ENCODE results near the gene GGACT. TPM values are rescaled to one million over a fixed set of nuclear protein-coding genes. Genes with fewer than 3 reads are reported as not detected.

Gene GGACT
- total and polyA plus RNA-seq, 2 experiments from 2014 or later, result 0.70 to 5.6 TPM

DNA sequence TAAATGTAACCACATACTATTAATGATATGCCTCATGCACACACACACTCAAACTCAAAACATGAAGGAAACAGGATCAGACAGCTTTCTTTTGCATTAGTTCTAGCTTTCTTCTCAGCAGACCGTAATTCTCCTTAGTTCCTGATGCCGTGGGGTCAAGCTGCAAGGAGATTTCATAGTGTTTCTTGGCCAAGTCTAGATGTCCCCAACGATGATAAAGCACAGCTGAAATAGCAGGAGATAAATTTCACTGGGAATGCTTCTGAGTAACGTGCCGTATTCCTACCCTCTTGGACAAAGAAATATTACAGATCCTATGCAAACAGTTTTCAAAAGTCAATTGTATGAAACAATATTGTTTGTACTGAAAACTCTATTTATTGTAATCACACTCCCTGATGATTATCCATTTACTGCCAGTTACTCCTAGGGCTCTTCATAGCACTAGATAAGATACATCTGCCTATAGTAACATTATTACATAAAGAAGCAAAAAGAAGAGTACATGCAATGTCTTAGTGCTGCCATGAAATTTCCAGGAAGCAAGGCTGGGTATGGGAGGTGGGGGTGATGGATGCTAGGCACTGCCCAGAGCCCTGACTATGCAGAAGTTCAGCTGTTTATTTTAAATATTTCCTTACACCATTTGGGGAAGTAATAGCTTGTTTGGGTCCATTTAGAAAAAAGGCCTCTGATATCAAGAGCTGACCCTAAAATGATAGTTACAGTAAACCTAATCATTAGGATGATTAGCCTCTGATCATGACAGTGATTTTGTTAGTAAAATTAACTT is 16.5 kb upstream of the GGACT start:
- WGBS (ENCODE audit: low lambda C conversion rate, missing lambda C conversion rate), result 81% methylated on average over 5 of the region's 5 CpGs
- no peaks in the 10 kb centered on the region for H3K9me3 ChIP-seq (ENCODE audit: low read depth)
- no peak for DNase-seq (ENCODE audit: low spot score)
- no peaks in the 10 kb centered on the region for H3K4me1 ChIP-seq (ENCODE audit: insufficient read depth)
- H3K9me2 ChIP-seq (replicated peaks; ENCODE audit: insufficient read depth), result no peaks in the 10 kb centered on the region
- no peaks in the 10 kb centered on the region for H3K79me2 ChIP-seq
- no peak overlapping the region for H3K4me3 ChIP-seq
- TF ChIP-seq EZH2 (IDR thresholded peaks at IDR 0.05; ENCODE audit: borderline replicate concordance), result no peak
- TF ChIP-seq, protein P1, sequence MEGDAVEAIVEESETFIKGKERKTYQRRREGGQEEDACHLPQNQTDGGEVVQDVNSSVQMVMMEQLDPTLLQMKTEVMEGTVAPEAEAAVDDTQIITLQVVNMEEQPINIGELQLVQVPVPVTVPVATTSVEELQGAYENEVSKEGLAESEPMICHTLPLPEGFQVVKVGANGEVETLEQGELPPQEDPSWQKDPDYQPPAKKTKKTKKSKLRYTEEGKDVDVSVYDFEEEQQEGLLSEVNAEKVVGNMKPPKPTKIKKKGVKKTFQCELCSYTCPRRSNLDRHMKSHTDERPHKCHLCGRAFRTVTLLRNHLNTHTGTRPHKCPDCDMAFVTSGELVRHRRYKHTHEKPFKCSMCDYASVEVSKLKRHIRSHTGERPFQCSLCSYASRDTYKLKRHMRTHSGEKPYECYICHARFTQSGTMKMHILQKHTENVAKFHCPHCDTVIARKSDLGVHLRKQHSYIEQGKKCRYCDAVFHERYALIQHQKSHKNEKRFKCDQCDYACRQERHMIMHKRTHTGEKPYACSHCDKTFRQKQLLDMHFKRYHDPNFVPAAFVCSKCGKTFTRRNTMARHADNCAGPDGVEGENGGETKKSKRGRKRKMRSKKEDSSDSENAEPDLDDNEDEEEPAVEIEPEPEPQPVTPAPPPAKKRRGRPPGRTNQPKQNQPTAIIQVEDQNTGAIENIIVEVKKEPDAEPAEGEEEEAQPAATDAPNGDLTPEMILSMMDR (IDR thresholded peaks at IDR 0.05; ENCODE audit: poor library complexity), result no peak
- no peak for TF ChIP-seq EZH2phosphoT487 (IDR thresholded peaks at IDR 0.05; ENCODE audit: low read depth, severe bottlenecking, unreplicated experiment)
- no peaks in the 10 kb centered on the region for H4K20me1 ChIP-seq (ENCODE audit: insufficient read depth, poor library complexity, severe bottlenecking)
- H2AFZ ChIP-seq, result no peak overlapping the region
- no peak overlapping the region for H3K27ac ChIP-seq
- H3K4me2 ChIP-seq, result no peak overlapping the region
- no peaks in the 10 kb centered on the region for H3K27me3 ChIP-seq
- H3K36me3 ChIP-seq (replicated peaks; ENCODE audit: insufficient read depth, low read depth), result no peaks in the 10 kb centered on the region

DNA sequence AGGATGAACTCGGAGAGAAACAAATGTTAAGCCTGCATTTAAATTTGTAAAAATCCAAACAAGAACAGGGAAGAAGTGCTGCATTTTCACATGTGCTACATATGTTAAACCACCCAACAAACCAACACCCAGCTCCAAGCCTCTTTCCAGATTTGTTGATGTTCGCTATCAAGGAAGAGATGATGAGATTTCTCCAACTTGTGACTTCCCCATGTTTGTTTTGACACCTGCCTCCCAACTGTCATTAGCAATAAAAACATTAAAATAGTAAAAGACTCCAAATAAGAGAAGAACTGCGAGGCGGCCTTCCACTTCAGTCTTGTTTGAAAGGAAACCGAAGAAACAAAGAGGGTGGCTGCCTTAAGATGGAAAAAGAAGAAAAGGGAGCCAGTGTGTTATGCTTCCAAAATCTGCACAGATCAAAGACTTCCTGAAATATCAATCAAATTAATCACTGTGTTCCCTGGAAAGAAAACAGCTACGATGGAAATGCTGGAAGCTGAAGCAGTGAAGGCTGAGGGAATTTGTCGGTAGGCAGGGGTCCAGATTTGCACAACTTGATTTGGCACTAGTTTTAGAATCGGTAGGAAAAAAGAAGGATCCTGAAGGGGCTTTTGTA is 14.0 kb upstream of the GGACT start:
- TF ChIP-seq EZH2phosphoT487 (IDR thresholded peaks at IDR 0.05; ENCODE audit: low read depth, severe bottlenecking, unreplicated experiment), result no peak
- peak overlapping the region; percentile 43 for H3K27ac ChIP-seq
- H3K4me1 ChIP-seq (ENCODE audit: insufficient read depth), result no peaks in the 10 kb centered on the region
- H3K4me2 ChIP-seq, result no peak overlapping the region
- H4K20me1 ChIP-seq (ENCODE audit: insufficient read depth, poor library complexity, severe bottlenecking), result no peaks in the 10 kb centered on the region
- H3K9me3 ChIP-seq (ENCODE audit: low read depth), result no peaks in the 10 kb centered on the region
- no peak overlapping the region for H3K4me3 ChIP-seq
- no peaks in the 10 kb centered on the region for H3K36me3 ChIP-seq (replicated peaks; ENCODE audit: insufficient read depth, low read depth)
- H3K79me2 ChIP-seq, result no peaks in the 10 kb centered on the region
- H2AFZ ChIP-seq, result no peak overlapping the region
- no peaks in the 10 kb centered on the region for H3K27me3 ChIP-seq
- DNase-seq (ENCODE audit: low spot score), result no peak
- H3K9me2 ChIP-seq (replicated peaks; ENCODE audit: insufficient read depth), result no peaks in the 10 kb centered on the region
- WGBS (ENCODE audit: low lambda C conversion rate, missing lambda C conversion rate), result 82% methylated on average over 8 of the region's 8 CpGs

DNA sequence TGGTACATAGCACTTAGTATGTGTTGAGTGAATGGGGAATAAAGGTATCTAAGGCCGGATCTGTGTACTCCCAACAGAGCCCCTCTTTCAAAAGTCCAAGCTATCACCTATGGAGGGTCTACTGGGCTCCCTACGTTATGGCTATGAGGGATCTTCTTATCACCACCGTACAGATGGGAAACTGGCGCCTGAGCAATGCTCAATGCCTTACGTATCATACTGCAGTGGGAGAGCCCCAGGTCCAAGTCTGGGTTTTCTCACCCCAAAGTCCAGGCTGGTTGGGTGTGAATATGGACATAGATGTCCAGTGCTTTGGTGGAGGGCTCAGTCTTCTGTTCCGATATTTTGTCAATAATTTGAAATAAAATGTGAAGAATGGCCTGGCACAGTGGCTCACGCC is 13.1 kb upstream of the GGACT start:
- no peaks in the 10 kb centered on the region for H3K4me1 ChIP-seq (ENCODE audit: insufficient read depth)
- TF ChIP-seq EZH2phosphoT487 (IDR thresholded peaks at IDR 0.05; ENCODE audit: low read depth, severe bottlenecking, unreplicated experiment) (no peak), EZH2 (IDR thresholded peaks at IDR 0.05; ENCODE audit: borderline replicate concordance) (no peak)
- TF ChIP-seq, protein P1 (IDR thresholded peaks at IDR 0.05; ENCODE audit: poor library complexity), result no peak
- H3K27me3 ChIP-seq, result no peaks in the 10 kb centered on the region
- H3K9me2 ChIP-seq (replicated peaks; ENCODE audit: insufficient read depth), result no peaks in the 10 kb centered on the region
- no peaks in the 10 kb centered on the region for H3K9me3 ChIP-seq (ENCODE audit: low read depth)
- no peak overlapping the region for H3K4me2 ChIP-seq
- DNase-seq (ENCODE audit: low spot score), result no peak
- no peaks in the 10 kb centered on the region for H3K36me3 ChIP-seq (replicated peaks; ENCODE audit: insufficient read depth, low read depth)
- no peaks in the 10 kb centered on the region for H4K20me1 ChIP-seq (ENCODE audit: insufficient read depth, poor library complexity, severe bottlenecking)
- H3K79me2 ChIP-seq, result no peaks in the 10 kb centered on the region
- 92% methylated on average over 7 of the region's 7 CpGs for WGBS (ENCODE audit: low lambda C conversion rate, missing lambda C conversion rate)
- no peak overlapping the region for H2AFZ ChIP-seq
- H3K4me3 ChIP-seq, result no peak overlapping the region
- H3K27ac ChIP-seq, result no peak overlapping the region

DNA sequence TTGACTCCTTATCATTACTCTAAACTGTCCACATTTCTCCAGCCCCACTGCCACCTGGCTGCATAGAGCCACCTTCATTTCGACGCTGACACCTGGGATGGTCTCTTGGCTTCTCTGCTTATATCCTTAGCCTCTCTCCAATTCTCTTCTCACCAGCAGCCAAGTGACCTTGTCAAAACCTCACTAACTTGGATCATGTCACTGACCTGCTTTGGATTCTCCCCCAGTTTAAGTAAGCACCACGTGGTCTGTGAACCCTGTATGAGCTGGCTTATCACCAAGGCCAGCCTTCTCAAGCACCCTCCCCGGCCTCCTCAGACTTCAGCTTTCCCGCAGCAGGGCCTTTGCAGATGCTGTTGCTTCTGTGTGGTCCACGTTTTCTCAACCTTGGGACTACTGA is 12.3 kb upstream of the GGACT start:
- 68% methylated on average over 6 of the region's 6 CpGs for WGBS (ENCODE audit: low lambda C conversion rate, missing lambda C conversion rate)
- no peaks in the 10 kb centered on the region for H3K9me2 ChIP-seq (replicated peaks; ENCODE audit: insufficient read depth)
- H3K27ac ChIP-seq, result no peak overlapping the region
- H3K4me3 ChIP-seq, result no peak overlapping the region
- H3K27me3 ChIP-seq, result no peaks in the 10 kb centered on the region
- H4K20me1 ChIP-seq (ENCODE audit: insufficient read depth, poor library complexity, severe bottlenecking), result no peaks in the 10 kb centered on the region
- H2AFZ ChIP-seq, result no peak overlapping the region
- no peaks in the 10 kb centered on the region for H3K36me3 ChIP-seq (replicated peaks; ENCODE audit: insufficient read depth, low read depth)
- TF ChIP-seq EZH2 (IDR thresholded peaks at IDR 0.05; ENCODE audit: borderline replicate concordance) (no peak), EZH2phosphoT487 (IDR thresholded peaks at IDR 0.05; ENCODE audit: low read depth, severe bottlenecking, unreplicated experiment) (no peak)
- TF ChIP-seq, protein P1 (IDR thresholded peaks at IDR 0.05; ENCODE audit: poor library complexity), result no peak
- no peak overlapping the region for H3K4me2 ChIP-seq
- H3K79me2 ChIP-seq, result no peaks in the 10 kb centered on the region
- H3K9me3 ChIP-seq (ENCODE audit: low read depth), result no peaks in the 10 kb centered on the region
- no peaks in the 10 kb centered on the region for H3K4me1 ChIP-seq (ENCODE audit: insufficient read depth)
- no peak for DNase-seq (ENCODE audit: low spot score)

Data from hepatocyte (in vitro differentiated cells).